Stimulated activated CD4-positive, alpha-beta T cell treated with anti-CD3 and anti-CD28 coated beads, Interleukin-1b, Interleukin-23, amount 100 ng/mL, for 48 hours (primary cell): ENCODE data around the gene EXD3.

Experiments used
- DNase-seq: peaks from one replicate; pipeline ENCODE4 v3.0.0-alpha.2; 2020

The EXD3 gene

DNA sequence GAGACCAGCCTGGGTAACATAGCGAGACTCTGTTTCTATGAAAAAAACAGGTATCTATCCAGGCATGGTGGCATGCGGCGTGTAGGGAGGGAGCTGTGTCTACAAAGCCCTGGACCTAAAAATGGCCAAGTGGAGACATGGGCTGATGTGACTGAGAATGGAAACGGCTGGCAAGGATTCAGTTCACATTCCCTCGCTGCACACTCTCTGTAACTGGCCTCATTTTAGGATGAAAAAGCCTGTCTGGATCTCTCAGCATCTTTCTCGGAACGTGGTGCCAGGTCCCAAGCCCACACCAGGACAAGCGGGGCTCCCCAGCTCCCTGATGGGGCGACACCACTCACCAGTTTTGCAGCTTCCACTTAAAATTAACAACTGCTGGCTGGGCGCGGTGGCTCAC is 13.4 kb downstream of the EXD3 start:
- no peak for DNase-seq

DNA sequence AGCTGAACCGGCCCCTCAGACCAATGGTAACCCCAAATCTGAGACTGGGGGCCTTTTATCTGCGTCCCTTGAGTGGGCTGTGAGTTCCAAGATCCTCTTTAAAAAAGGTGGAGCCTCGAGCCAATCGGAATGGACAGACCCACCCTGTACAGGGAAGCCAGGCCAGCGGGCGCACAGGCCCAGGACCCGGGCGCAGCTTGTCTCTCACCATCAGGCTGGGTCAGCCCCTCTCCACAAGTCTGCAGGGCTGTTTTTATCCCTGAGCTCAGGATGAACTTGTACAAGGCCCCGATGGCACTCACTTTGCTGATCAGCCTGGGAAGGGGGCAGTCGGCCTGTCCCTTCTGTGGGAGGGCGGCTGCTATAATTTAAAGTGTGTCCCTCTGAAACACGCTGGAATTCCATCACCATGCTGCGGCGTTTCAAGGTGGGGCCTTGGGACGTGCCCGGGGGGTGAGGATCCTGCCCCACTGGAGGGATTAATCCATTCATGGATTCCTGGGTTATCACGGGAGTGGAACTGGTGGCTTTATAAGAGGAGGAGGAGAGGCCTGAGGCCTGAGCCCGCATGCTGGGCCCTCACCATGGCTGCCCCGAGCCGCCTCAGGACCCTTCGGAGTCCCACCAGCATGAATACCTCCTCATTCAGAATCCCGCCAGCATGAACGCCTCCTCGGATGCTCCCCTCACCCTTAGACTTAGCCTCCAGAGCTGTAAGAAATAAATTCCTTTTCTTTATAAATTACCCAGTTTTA is 14.1 kb downstream of the EXD3 start:
- DNase-seq = no peak

DNA sequence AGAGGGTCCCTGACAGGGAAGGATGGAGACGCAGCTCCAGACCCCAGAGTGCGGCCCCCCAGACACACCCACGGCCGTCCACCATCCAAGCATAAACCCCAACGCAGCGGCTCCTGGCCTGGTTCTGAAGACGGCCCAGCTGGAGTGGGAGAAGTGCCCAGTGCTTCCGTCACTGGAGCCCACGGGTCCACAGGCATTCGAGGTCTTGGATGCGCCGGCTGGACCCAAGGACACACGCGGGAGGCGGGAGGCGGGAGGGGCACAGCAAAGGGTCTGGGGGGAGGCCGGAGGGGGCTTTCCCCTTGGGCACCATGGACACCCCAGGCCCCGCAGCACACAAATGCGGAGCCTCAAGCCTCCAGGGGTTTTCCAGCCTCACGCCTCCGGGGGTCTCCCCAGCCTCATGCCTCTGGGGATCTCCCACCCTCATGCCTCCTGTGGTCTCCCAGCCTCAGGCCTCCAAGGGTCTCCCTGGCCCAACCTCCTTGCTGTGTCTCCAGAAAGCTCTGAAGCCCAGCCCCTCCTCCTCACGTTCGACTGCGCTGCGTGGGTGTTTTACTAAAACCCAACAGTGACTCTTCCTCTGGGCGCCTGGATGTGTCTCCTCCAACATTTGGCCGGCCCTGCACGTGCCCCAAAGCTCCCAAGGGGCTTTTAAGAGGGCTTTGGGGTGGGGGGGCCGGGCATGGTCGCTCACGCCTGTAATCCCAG is 15.2 kb downstream of the EXD3 start:
- DNase-seq = no peak

DNA sequence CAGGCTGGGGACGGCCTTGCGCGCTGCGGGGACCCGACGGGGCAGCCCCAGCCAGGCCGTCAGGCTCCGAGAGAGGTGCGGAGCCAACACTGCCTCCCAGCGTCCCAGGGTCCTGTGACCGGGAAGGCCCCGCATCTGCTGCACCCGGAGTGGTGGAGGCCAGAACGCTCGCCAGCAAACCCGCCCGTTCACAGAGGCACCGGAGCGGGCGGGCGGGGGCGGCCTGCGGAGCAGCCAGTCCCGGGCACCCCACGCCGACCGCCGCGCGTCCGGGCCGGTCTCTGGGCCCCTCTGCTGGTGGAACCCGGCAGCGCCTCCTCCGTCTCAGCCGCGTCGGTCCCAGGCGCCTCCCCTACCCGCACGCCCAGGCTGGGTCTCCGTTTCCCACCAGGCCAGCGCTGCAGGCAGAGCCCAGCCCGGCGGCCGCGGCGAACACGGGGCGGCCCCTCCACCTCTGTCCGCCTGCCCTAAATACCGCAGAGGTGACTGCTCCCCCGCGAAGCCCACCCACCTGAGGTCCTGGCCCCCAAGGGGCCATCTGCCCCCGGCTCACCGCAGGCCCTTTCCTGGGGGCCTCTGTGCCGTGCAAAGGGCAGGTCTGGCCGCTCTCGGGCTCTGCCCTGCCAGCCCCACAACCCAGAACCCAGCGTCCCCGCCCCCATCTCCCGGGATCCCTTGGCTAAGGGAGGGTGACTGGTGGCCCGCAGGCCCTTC is 15.9 kb downstream of the EXD3 start:
- peak; percentile 66 for DNase-seq

DNA sequence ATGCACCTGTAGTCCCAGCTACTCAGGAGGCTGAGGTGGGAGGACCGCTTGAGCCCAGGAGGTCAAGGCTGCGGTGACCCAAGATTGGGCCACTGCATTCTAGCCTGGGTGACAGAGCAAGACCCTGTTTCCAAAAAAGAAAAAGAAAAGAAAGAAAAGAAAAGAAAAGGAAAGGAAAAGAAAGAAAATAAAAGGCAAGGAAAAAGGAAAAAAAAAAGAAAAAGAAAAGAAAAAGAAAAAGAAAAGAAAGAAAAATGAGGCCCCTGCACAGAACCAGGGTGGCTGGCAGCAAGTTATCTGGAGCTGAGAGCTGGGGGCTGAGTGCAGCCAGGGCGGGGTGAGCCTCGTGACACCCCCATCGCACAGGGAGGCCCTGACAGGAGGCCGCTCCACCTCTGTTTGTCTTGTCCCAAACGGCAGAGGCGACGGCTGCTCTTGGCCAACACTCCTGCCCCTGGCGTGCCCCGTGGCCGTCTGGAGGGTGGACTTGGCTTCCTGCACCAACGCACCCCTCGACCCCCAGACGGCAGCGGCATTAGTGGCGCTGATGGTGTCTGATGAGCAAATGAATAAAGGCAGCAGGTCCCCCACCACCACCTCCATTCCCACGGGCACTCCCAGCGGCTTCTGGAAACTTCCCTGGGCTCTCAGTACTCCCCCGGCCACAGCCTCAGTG is 16.7 kb downstream of the EXD3 start:
- no peak for DNase-seq

DNA sequence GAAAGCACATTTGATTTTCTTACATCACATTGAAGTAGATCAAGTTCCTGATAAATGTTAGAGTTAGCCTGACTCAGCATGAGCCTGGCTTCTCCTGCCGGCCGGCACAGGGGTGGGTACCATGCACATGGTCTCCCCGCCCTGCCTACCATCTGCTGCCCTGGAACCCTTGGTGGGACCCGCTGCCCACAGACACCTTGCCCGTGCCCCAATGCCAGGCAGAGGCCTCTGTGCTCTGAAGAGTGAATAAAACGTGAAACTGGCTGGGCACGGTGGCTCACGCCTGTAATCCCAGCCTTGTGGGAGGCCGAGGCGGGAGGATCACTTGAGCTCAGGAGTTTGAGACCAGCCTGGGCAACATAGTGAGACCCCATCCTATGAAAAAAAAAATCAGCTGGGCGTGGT is 17.3 kb downstream of the EXD3 start:
- no peak for DNase-seq

DNA sequence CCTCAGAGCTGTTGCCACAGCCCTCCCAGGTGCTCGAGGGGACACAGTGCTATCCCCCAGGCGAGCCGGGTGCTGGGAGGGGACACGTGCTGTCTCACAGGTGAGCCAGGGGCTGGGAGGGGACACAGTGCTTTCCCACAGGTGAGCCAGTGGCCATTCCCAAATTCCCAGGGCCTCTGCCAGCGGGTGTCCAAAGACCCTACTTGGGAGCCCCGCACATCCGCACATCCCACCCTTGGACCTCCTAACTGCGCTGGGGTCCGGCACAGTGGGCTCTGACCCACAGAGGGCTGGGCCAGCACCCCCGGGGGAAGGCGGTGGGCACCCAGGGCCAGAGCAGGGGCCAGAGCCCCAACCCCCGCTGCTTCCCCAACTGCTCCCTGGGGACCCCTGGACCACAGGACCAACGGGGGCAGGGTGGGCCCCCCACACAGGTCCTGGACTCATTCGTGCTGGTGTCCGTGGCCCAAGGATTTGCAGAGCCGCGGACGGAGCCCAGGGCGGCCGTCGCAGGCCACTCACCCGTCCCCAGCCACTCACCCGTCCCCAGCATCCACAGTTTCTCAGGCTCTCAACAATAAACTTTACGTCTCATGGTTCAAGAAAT is 17.9 kb downstream of the EXD3 start:
- no peak for DNase-seq

DNA sequence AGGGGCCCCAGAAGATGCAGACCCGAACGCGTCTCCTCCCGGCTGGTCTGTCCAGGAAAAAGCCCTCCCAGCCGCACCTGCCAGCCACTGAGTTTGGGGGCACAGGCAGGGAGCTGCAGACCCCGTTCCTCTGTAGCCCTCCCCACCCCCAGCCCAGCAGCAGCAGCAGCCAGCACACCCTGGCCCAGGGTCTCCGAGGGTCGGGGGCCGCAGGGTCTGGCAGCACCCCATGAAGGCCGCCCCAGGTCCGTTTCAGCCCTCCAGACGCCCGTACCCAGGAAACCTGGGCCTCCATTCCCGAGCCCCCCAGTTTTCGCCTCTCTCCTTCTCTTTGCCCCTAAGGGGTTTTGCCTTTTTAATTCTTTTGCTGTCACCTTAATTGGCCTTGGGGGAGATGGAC is 19.7 kb downstream of the EXD3 start:
- DNase-seq = no peak

DNA sequence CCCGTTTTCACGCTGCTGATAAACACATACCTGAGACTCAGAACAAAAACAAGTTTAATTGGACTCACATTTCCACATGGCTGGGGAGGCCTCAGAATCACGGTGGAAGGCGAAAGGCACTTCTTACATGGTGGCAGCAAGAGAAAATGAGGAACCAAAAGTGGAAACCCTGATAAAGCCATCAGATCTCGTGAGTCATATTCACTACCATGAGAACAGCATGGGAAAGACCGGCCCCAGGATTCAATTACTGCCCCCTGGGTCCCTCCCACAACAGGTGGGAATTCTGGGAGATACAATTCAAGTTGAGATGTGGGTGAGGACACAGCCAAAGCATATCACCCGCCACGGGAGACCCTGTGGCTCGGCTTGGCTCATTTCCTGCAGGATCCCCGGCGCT is 20.2 kb downstream of the EXD3 start:
- DNase-seq = no peak

DNA sequence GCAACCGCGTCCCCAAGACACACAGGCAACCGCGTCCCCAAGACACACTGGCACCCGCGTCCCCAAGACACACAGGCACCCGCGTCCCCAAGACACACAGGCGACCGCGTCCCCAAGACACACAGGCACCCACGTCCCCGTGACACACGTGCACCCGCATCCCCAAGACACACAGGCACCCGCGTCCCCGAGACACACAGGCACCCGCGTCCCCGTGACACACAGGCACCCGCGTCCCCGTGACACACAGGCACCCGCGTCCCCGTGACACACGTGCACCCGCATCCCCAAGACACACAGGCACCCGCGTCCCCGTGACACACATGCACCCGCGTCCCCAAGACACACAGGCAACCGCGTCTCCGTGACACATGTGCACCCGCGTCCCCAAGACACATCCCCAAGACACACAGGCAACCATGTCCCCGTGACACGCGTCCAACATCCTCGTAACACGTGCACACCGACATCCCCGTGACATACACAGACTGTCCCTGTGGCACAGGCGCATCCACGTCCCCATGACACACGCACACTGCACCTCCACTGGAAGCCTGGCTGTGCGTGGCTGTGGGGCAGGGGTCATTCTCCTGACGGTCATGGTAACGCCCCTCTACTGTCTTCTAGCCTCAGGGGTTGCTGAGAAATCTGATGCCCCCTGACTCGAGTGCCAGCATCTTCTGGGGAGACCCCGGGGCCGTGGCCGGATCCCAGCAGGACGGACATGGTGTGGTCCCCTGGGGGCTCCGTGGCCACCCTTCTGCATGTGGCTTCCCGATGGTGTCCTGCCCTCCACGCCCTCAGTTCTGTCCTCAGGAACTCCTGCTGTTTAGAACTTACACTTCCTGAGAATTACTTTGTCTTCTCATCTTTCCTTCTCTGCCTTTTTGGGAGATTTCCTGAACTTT is 24.1 kb downstream of the EXD3 start:
- no peak for DNase-seq

DNA sequence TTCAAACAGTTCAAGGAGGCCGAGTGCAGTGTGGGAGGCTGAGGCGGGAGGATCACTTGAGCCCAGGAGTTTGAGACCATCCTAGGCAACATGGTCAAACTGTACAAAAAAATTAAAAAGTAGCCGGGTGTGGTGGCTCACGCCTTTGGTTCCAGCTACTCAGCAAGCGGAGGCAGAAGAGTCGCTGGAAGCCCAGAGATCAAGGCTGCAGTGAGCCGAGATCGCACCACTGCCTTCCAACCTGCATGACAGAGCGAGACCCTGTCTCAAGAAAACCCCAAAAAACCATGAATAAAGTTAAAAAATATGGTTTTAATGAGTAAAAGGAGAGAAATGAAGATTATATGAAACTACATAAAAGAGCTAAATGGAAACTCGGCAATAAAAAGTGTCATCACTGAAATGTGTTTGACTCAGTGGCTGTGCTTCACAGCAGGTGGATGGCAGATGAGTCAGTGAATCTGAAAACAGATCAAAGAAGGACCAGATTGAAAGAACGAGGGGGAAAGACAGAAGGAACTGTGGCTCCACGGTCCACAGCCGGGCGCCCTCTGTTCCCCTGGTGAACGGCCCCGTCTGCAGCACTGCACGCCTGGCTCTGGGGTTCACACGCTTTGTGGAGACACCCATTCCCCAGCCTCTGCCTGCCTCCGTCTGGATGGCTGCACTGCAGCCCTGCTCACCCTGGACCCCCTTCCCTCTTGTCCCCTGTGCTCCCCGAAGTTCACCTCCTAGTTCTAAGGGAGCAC is 25.1 kb downstream of the EXD3 start:
- peak; percentile 64 for DNase-seq

DNA sequence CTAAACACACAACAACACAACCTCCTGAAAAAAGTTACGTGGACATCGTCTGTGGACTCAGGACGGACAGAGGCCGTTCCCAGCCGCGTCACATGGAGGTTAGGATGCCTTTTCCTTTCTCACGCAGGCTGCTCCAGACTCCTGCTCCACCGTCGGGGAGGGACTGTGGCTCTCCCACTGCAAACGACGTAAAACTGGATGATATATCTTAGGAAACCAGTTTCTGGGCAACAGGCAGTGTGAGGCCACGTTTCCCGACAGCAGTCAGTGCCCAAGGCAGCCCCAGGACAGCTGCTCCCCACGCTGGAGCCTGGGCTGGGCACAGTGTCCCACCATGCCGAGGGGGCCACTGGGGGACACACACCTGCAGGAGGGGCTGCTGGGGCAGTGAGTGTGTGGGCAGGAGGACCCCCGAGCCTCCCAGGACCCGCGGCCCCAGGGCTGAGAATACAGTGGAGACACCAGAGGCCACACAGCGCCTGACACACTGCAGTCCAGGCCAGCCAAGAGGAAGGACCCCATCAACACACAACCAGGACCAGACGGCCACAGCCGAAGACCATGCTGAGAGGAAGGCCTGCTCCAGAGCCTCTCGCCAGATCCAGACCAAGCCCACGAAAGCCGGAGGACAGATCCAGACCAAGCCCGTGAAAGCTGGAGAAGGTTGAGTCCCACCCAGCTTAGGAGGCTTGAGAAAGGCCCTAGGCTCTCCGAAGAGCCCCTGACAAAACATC is 26.2 kb downstream of the EXD3 start:
- no peak for DNase-seq

DNA sequence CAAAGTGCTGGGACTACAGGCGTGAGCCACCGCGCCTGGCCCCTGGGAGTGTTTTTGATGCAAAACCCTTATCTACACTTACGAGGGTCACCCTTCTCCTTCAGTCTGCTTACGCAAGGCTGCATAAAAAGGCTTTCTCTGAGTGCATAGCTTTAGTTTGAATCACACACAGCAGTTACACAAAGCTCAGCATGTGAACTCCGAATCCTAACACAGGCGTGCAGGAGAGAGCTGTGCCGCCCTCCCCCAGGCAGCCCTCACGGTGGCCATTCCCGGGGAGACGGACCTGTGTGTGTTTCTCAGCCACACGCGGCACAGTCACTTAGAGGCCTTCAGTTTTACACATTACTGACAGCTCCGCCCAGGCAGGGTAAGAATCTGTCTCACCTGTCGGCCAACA is 26.7 kb downstream of the EXD3 start:
- DNase-seq = no peak

DNA sequence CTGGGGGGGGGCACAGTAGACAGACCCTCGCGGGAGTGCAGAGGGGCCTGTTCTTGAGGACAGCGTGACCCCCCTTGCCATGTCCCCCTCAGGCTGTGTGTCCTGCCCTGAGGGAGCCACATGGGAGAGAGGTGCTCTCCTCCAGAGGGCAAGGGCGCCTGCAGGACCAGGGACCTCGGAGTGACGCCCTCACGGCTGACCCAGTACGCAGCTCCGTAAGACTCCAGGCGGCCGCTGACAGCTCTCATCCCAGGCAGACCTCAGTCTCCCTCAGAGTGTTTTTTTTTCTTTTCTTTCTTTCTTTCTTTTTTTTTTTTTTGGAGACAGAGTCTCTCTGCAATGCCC is 27.3 kb downstream of the EXD3 start:
- no peak for DNase-seq

DNA sequence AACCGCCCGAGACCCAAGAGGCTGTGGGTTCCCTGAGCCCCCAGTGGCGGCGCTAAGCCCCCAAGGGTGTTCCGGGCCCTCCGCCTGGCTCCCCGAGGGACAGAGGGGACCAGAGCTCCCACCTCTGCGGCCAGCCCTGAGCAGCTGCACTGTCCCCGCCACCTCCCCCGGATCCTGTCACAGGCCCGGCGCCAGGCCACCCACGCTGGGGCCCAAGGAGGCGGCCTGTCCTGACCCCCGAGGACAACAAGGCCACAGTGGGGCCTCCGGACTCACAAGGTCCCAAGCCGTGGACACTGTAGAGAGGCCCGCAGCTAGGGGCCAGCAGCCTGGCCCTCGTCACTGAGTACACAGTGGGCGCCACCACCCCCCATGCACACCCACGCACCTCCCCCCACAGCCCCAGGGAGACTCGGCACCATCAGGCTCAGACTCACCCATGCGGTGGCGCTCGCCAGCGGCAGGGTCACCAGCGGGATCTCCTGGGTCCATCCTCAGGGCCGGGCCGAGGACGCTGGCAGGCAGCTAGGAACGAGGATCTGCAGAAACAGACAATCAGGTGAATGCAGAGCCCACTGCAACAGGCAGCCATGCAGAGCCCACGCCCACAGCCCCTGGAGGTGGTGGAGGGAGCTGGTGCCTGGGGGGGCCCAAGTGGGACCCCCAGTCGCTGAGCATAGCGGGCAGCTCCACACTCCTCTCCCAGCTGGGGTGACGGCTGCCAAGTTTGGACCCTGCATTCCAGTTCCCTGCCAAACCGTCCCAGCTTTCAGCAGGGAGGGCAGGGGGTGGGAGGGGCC is 27.9 kb downstream of the EXD3 start:
- DNase-seq = no peak

DNA sequence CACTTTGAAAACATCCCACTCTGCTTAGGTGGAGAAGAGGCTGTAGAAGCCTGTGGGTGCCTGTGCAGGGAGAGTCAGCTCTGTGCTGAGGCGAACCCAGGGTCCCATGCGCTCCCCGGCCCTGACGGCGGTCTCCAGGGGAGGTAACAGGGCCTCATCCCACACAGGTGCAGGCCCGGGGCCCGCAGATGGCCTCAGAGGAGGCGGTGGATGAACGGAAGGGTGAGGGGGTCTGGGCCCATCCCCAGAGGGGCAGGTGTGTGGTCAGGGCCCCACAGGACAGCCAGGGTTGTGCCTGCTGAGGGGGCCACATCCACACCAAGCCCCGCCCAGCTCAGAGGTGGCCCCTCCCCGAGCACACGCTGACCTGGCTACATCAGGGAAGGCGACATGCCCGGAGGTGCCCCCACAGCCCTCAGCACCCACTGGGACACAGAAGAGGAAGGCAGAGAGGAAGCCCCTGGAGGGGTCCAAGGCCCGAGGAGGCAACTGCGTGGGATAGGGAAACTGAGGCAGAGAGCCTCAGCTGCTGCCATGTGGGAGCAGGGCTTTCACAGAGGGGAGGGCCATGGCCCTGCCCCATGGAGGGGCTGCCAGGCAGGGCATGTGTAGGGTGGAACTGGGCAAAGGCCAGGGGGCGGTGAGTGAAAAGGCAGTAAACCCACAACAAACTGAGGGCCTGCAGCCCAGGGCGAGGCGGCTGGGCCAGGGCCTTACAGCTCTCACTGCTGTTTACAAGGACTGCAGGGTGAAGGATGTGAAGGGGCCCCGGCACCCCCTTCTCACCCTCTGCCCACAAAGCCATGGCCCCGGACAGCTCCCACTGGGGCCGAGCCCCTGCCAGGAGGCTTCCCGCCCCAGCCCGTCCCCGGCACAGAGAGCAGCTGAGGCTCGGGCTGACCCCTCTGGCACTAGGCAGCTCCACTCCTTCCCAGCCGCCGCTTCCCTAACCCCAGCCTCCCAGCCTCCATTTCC is 29.5 kb downstream of the EXD3 start:
- DNase-seq = no peak

DNA sequence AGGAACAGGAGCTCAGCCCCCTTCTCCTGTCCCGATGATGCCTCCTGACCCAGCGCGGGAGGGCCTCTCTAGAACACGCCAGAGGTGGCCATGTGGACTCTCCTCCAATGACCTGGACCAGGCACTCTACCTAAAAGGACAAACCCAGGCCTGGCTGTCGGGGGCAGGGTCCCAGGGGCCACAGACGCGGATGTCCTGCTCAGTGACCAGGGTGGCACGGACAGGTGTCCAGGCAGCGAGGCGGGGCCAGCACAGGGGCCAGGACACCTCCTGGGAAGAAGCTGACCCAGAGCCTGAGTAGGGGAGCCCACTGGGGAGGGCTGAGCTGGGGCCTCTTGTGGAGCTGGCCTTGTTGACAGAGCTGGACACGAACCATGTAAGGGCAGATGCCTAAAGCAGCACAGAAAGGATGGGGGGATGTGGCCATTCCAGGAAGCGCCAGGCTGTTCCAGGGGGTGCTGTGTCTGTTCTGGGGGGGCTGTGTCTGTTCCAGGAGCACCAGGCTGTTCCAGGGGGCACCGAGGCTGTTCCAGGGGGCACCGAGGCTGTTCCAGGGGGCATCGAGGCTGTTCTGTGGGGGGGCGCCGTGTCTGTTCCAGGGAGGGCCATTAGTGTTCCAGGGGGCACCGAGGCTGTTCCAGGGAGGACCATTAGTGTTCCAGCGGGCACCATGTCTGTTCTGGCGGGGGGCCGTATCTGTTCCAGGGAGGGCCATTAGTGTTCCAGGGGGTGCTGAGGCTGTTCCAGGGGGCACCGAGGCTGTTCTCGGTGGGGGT is 30.5 kb downstream of the EXD3 start:
- DNase-seq = no peak

DNA sequence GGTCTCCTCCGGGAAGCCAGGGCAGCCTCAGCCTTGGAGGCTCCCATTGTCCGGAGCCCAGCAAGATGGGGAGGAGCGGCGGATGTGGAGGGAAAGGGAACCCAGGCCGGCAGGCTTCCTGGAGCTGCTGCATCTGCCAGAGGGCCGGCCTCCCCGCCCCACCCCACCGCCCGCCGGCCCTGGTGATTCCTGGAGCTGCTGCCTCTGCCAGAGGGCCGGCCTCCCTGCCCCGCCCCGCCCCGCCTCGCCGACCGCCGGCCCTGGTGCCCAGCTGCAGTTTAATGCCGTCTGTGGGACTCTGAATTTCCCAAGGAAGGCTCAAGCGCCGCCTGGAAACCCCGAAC is 31.6 kb downstream of the EXD3 start:
- DNase-seq = no peak
